ENCODE data around the gene GRIA4.

DNA sequence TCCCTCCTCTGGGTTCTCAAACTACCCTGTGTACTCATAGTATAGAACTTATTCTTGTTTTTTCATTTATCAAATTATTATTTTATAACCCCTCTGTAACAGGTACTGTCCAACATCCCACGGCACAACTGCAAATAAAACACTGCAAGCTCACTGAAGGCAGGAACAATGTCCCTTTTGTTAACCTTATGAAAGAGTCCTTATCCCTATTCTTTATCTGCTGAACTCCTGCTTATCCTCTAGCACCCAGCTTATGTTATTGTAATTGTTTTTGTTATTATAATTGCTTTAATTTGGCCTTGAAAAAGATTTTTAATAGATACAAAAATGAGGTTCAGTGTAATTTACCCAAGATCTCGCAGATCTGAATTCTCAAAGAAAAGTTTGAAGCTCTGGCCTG is 281.8 kb downstream of the GRIA4 start:
- TF ChIP-seq, protein P1, sequence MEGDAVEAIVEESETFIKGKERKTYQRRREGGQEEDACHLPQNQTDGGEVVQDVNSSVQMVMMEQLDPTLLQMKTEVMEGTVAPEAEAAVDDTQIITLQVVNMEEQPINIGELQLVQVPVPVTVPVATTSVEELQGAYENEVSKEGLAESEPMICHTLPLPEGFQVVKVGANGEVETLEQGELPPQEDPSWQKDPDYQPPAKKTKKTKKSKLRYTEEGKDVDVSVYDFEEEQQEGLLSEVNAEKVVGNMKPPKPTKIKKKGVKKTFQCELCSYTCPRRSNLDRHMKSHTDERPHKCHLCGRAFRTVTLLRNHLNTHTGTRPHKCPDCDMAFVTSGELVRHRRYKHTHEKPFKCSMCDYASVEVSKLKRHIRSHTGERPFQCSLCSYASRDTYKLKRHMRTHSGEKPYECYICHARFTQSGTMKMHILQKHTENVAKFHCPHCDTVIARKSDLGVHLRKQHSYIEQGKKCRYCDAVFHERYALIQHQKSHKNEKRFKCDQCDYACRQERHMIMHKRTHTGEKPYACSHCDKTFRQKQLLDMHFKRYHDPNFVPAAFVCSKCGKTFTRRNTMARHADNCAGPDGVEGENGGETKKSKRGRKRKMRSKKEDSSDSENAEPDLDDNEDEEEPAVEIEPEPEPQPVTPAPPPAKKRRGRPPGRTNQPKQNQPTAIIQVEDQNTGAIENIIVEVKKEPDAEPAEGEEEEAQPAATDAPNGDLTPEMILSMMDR (IDR thresholded peaks at IDR 0.05), result no peak
- TF ChIP-seq EZH2 (IDR thresholded peaks at IDR 0.05), result no peak
- no peak for TF ChIP-seq EZH2phosphoT487 (IDR thresholded peaks at IDR 0.05)

All from neural progenitor cell (in vitro differentiated cells).